Dendritic cell treated with granulocyte-macrophage colony-stimulating factor and Interleukin-4, amounts not matched to agents 40 ng/mL and 50 ng/mL, for 4 days (primary cell): ENCODE measurements around the gene EDARADD.
"Not testable (repeated sequence)": the region's sequence is repeated elsewhere in the genome, so short reads cannot be mapped to it uniquely, and the experiment has no call there.

Experiments
- H3K27ac Mint-ChIP-seq: one replicate; pipeline ENCODE4 v1.8.0; 2022; ENCODE audit warnings: mild to moderate bottlenecking, mixed read lengths
- H3K27me3 Mint-ChIP-seq: one replicate; pipeline ENCODE4 v1.8.0; 2022; ENCODE audit warnings: mild to moderate bottlenecking, mixed read lengths
- H3K36me3 Mint-ChIP-seq: one replicate; pipeline ENCODE4 v1.8.0; 2022; ENCODE audit warnings: low read depth, mixed read lengths
- H3K4me1 Mint-ChIP-seq: one replicate; pipeline ENCODE4 v1.8.0; 2022; ENCODE audit warnings: low read depth, mixed read lengths
- H3K4me3 Mint-ChIP-seq: one replicate; pipeline ENCODE4 v1.8.0; 2022; ENCODE audit warnings: mild to moderate bottlenecking, moderate library complexity, mixed read lengths
- H3K9me3 Mint-ChIP-seq: one replicate; pipeline ENCODE4 v1.8.0; 2022; ENCODE audit warnings: mixed read lengths
- intact Hi-C: fragments of 100-400 bp; cut with micrococcal nuclease; formaldehyde crosslinking; loops from one replicate; pipeline ENCODE4 v1.15.0; 2022

EDARADD gene

DNA sequence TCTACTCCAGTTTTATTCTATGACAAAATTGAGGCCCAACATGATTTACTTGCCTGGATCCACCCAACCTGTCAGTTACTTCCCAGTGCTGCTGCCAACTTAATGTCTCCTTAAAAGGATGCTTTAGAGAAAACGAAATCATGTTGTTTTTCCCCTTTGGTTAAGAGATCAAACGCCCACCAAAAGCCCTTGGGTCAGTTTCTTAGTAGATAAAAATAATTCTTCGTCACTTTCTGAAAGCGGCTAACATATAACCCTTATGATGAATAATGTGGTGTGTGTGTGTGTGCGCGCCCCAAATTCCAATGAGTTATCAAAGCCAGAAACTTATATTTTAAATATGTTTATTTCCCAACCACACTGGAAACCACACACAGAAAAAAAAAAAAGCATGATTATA, 77.0 kb downstream of the EDARADD start:
- no peak overlapping the region for H3K4me3 Mint-ChIP-seq
- no peaks in the 10 kb centered on the region for H3K27me3 Mint-ChIP-seq
- no peak overlapping the region for H3K27ac Mint-ChIP-seq
- intact Hi-C loops = no loop called here
- H3K4me1 Mint-ChIP-seq = no peaks in the 10 kb centered on the region
- no peaks in the 10 kb centered on the region for H3K9me3 Mint-ChIP-seq
- H3K36me3 Mint-ChIP-seq = no peaks in the 10 kb centered on the region

DNA sequence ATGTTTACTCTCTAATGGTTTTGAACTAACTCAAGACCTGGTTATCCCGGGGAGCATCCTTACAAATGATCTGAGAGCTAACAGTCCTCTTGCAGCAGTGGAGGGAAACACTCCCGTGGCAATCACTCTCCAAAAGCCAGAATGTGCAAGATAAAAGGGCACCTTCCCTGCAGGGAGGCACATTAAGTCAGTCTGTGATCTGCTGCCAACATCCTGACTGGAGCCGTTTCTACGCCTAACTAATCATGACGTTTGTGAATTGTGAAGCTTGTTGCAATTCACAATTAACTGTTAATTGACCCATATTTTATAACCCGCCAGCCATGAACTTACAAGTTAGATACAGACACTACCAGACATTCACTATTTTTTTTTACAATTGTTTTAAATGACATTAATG, 77.6 kb downstream of the EDARADD start:
- H3K27ac Mint-ChIP-seq = no peak overlapping the region
- intact Hi-C loops = no loop called here
- H3K27me3 Mint-ChIP-seq = no peaks in the 10 kb centered on the region
- H3K9me3 Mint-ChIP-seq = no peaks in the 10 kb centered on the region
- no peaks in the 10 kb centered on the region for H3K36me3 Mint-ChIP-seq
- no peak overlapping the region for H3K4me3 Mint-ChIP-seq
- H3K4me1 Mint-ChIP-seq = no peaks in the 10 kb centered on the region

DNA sequence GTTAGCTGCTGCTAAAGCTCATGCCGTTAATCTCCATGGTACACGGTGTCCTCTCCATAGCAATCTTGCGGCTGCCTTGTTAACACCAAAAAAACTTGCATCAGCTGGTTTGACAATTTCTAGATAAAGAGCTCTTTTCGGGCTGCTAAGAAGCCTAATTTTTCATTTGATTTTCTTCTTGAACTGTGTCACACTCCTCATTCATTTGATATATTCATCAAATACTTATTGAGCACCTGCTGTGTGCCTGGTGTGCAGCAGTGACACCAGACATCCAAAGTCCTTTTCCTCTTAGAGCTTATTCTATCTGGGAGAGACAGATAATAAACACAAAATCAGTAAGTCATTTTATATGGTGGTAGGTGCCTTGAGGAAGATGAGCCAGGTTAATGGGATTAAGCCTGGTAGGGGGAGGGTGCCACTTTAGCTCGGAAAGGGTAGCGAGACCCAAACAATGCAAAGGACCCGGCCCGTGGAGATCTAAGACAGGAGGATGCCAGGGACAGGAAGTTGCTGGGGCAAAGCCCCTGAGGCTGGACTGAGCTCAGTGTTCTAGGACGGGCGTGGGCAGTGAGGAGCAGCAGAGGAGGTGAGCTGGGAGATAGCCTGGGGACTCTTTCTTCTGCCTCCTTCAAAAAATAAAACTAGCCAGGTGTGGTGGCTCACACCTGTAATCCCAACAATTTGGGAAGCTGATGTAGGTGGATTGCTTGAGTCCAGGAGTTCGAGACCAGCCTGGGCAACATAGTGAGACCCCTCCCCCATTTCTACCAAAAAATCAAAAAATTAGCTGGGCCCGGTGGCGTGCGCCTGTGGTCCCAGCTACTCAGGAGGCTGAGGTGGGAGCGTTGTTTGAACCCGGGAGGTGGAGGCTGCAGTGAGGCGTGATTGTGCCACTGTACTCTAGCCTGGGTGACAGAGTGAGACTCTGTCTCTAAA, 79.0 kb downstream of the EDARADD start:
- intact Hi-C loops = no loop called here
- no peaks in the 10 kb centered on the region for H3K4me1 Mint-ChIP-seq
- no peaks in the 10 kb centered on the region for H3K36me3 Mint-ChIP-seq

DNA sequence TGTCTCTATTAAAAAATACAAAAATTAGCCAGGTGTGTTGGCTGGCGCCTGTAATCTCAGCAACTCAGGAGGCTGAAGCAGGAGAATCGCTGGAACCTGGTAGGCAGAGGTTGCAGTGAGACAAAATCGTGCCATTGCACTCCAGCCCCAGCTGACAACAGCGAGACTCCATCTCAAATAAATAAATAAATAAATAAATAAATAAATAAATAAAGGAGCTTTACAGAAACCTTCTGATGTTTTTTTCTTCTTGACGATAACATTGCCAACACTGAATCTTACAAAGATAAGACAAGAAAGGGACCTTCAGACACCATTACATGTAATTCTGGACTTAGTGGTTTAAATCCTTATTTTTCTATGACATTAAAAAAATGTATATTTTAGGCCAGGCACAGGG, 81.9 kb downstream of the EDARADD start:
- Mint-ChIP-seq H3K36me3 (no peaks in the 10 kb centered on the region), H3K27me3 (no peaks in the 10 kb centered on the region), H3K4me1 (no peaks in the 10 kb centered on the region), H3K27ac (no peak overlapping the region), H3K4me3 (no peak overlapping the region), H3K9me3 (no peaks in the 10 kb centered on the region)
- intact Hi-C loops = no loop called here

More for the DNA sequence above, 79.0 kb downstream of the EDARADD start:
- no peaks in the 10 kb centered on the region for H3K27me3 Mint-ChIP-seq
- H3K9me3 Mint-ChIP-seq = no peaks in the 10 kb centered on the region
- H3K4me3 Mint-ChIP-seq = no peak overlapping the region
- no peak overlapping the region for H3K27ac Mint-ChIP-seq

DNA sequence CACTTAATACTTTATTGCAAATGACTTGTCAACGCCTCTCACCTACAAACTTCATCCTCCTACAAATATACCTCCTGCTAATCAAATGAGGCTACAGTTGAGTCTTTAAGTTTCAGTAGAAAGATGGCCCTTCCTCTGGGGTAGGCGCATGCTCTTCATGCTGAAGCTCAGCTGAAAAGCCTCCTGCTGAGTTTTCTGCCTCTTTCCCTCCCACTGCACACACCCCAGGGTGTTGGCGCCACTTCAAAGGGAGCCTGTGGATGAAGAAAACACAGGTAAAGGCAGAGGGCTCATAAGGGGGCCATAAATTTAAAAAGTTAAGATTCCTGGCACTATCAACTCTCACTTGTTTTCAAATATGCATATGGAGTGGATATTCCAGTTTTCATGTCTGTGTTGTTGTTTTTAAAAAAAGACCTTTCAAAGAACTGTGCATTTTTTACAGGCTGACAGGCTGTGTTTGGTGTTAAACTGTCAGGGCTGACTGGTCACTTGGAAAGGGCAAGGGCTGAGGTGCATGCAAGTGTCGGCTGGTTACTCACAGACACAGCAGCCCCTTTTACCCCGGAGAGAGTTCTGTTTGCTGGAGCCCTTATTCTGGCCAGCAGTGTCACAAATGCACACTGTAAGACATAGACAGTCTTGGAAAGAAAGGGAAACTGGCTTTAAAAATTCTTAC, 86.8 kb downstream of the EDARADD start:
- intact Hi-C loops = no loop called here
- Mint-ChIP-seq H3K9me3 (no peaks in the 10 kb centered on the region), H3K27me3 (no peaks in the 10 kb centered on the region), H3K27ac (no peak overlapping the region), H3K36me3 (no peaks in the 10 kb centered on the region), H3K4me3 (no peak overlapping the region), H3K4me1 (no peaks in the 10 kb centered on the region)

DNA sequence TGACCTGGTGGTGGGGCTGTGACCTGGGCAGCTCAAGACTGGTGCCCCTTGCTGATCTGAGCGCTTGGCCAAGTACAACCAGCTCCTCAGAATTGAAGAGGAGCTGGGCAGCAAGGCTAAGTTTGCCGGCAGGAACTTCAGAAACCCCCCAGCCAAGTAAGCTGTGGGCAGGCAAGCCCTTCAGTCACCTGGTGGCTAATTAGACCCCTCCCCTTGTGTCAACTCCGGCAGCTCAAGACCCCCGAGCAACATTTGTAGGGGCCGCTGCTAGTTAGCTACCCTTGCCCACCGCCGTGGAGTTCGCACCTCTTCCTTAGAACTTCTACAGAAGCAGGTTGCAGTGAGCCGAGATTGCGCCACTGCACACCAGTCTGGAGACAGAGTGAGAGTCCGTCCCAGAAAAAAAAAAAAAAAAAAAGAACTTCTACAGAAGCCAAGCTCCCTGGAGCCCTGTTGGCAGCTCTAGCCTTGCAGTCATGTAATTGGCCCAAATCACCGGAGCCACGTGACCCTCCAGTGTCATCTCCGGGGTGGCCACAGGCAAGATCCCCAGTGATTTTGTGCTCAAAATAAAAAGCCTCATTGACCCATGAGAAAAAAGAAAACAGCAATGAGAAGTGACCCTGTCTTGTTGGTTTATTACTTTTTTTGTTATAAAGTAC, 90.4 kb downstream of the EDARADD start:
- H3K4me3 Mint-ChIP-seq = no peak overlapping the region
- no peaks in the 10 kb centered on the region for H3K27me3 Mint-ChIP-seq
- H3K36me3 Mint-ChIP-seq = no peaks in the 10 kb centered on the region
- intact Hi-C loops = no loop called here
- no peaks in the 10 kb centered on the region for H3K4me1 Mint-ChIP-seq
- H3K9me3 Mint-ChIP-seq = no peaks in the 10 kb centered on the region
- H3K27ac Mint-ChIP-seq = no peak overlapping the region

DNA sequence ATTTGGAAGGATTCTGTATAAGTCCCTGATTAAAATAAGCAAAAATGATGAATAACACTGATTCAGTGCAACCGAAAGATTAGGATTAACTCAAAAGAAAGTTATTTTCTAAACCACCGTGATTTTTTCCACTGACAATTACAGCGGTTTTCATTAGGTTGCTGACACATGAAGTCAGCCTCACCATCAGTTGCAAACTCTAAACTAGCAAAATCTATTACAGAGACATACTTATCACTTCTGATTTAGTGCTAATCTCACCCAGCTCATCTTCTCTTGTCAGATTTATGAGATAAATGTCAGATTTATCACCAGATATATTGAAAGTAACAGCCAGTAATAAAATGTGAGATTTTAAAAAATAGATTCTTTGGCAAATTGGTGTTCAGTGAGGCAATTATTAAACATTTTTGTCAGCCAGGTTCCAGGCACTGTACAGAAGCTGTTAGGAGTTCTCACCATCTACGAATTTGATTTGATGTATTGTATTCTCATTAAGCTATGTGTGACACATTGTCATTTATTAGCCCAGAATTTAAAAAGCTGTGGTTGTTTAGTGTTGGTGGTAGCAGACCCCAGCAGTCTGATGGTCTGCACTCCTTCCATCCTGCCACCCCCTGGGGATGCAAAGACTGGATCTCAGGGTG, 92.4 kb downstream of the EDARADD start:
- intact Hi-C loops = no loop called here
- Mint-ChIP-seq H3K27me3 (peaks cover 4% of the 10 kb centered on the region), H3K27ac (no peak overlapping the region), H3K4me1 (peaks cover 6% of the 10 kb centered on the region), H3K4me3 (no peak overlapping the region), H3K36me3 (no peaks in the 10 kb centered on the region), H3K9me3 (no peaks in the 10 kb centered on the region)

DNA sequence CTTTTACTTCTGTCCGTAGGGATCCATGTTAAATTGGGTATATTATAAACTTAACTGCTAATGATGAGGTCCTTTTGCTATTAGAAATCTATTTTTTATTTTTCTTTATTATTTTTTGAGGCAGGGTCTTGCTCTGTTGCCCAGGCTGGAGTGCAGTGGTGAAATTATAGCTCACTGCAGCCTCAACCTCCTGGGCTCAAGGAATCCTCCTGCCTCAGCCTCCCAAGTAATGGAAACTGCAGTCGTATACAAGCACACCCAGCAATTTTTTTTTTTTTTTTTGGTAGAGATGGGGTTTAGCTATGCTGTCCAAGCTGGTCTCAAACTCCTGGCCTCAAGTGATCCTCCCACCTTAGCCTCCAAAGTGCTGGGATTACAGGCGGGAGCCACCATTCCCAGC, 95.1 kb downstream of the EDARADD start:
- H3K27ac Mint-ChIP-seq, H3K36me3 Mint-ChIP-seq, intact Hi-C loops, H3K9me3 Mint-ChIP-seq, H3K4me3 Mint-ChIP-seq, H3K4me1 Mint-ChIP-seq: not testable (repeated sequence)
- peaks cover 20% of the 10 kb centered on the region for H3K27me3 Mint-ChIP-seq

DNA sequence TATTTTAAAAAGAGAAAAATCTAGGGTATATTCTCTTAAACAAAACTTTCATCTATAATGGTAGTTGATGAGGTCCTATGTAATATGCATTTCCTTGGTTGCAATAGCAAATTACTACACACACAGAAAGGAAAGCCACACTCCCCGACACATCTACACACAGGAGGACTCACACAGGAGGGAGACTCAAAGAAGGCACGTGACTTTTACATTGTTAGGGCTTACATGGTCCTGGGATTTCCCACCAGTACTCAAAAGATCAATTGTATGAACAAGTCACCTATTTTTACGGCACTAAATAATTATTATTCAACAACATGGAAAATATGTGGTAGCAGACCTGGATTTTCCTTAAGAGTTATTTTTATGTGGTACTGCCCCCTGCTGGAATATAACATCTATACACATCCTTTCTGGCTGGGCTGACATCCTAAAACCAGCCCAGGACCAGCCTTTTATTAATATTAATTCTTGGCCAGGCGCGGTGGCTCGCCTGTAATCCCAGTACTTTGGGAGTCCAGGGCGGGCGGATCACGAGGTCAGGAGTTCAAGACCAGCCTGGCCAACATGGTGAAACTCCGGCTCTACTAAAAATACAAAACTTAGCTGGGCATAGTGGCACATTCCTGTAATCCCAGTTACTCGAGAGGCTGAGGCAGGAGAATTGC, 95.8 kb downstream of the EDARADD start:
- intact Hi-C loops = loop anchor here (1.0 kb wide), 1 partner anchor 381 kb away; no protein-coding TSS in a partner anchor
- Mint-ChIP-seq H3K27me3 (peaks cover 21% of the 10 kb centered on the region), H3K9me3 (no peaks in the 10 kb centered on the region), H3K27ac (no peak overlapping the region), H3K4me3 (no peak overlapping the region), H3K4me1 (peaks cover 6% of the 10 kb centered on the region), H3K36me3 (no peaks in the 10 kb centered on the region)

DNA sequence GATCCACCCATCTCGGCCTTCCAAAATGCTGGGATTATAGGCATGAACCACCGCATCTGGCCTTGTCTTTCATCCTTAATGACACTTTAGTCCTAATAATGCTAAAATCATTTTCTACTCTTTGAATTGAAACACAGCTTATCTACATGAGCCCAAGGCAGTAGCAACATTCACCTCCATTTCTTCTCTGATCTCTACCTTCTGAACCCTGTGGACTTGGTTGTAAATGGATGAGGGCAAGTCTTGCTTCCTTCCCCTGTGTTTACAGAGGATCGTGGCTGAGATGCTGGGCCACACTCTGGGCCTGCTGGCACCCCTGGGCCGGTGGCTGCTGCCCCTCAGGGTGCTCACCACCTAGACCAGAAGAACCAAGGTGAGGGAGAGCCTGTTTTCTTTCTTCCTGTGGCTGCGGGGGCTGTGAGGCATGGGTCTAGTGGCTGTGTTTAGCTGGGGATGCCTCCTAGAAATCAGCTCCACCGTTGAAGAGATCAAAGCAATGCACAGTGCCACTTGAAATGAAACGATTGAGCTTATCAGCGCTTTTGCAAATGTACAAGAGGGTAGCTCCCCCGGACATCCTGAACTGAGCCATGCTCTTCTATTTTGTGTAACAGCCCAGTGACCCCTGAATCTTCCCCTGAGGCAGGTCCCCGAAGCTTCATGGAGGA, 97.5 kb downstream of the EDARADD start:
- peaks cover 6% of the 10 kb centered on the region for H3K4me1 Mint-ChIP-seq
- H3K4me3 Mint-ChIP-seq = no peak overlapping the region
- H3K36me3 Mint-ChIP-seq = no peaks in the 10 kb centered on the region
- peaks cover 25% of the 10 kb centered on the region for H3K27me3 Mint-ChIP-seq
- H3K27ac Mint-ChIP-seq = no peak overlapping the region
- intact Hi-C loops = no loop called here
- H3K9me3 Mint-ChIP-seq = no peaks in the 10 kb centered on the region

DNA sequence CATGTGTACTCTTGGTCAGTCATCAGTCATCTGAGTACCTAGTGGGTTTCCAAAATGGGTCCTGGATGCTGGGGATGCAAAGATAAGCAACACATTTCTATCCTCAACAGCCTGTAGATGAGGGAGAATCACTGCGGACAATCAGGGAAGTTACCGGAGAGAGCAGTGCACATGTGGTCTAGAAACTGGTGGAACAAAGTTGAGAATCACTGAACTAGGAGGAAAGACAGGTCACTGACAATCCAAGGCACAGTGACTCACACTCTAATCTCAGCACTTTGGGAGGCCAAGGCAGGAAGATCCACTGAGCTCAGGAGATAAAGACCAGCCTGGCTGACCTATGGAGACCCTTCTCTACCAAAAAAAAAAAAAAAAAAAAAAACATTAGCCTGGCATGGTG, 98.3 kb downstream of the EDARADD start:
- Mint-ChIP-seq H3K27ac (no peak overlapping the region), H3K4me3 (no peak overlapping the region), H3K27me3 (peaks cover 25% of the 10 kb centered on the region), H3K4me1 (peaks cover 6% of the 10 kb centered on the region), H3K36me3 (no peaks in the 10 kb centered on the region), H3K9me3 (no peaks in the 10 kb centered on the region)
- intact Hi-C loops = no loop called here

DNA sequence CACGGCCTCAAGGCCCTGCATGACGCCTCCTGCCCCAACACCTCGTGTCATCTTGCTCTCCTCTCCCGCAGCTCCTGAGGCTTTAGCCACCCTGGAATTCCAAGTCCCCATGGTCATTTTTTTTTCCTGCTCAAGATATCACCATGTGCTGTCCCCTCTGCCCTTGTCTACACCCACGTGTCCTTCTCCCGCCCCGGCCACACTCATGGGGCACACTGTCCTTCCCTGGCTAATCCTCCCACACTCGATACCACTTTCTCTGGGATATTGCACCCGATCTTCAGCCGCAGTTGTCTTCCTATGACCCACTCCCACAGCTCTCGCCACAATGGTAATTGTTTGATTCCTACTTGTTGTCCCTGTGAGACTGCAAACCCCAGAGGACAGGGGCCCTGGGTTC, 100.0 kb downstream of the EDARADD start:
- Mint-ChIP-seq H3K9me3 (no peaks in the 10 kb centered on the region), H3K27me3 (peaks cover 25% of the 10 kb centered on the region), H3K4me3 (no peak overlapping the region), H3K4me1 (peaks cover 6% of the 10 kb centered on the region), H3K27ac (no peak overlapping the region), H3K36me3 (no peaks in the 10 kb centered on the region)
- intact Hi-C loops = no loop called here
